Liver (tissue), 3 donors: ENCODE measurements around the gene LTV1.

Experiments used
- JUND ChIP-seq, 2 donors: IDR thresholded peaks; 2 replicates each; pipeline ENCODE4 v1.6.1; 2016; ENCODE audit warnings: antibody characterized with exemption in 2 of 2
- REST ChIP-seq: IDR thresholded peaks from 2 replicates; pipeline ENCODE4 v1.6.1; 2016; ENCODE audit warnings: antibody characterized with exemption, mild to moderate bottlenecking
- TAF1 ChIP-seq: conservative IDR thresholded peaks from 2 replicates; pipeline ENCODE4 v1.6.1; 2016; ENCODE audit warnings: antibody characterized with exemption, mild to moderate bottlenecking
- YY1 ChIP-seq: IDR thresholded peaks from 2 replicates; pipeline ENCODE4 v1.6.1; 2016; ENCODE audit warnings: antibody characterized with exemption, mild to moderate bottlenecking
- TF ChIP-seq, protein P1 (sequence below): fragments of 150-350 bp; IDR thresholded peaks from 2 replicates; pipeline ENCODE4 v1.5.1; 2017; ENCODE audit warnings: improper control_type of control experiment, low read depth, low read length; ENCODE audit not compliant: missing input control
- donor health status: healthy.
- donor health status: healthy.

- TF ChIP-seq TAF1 (no peak), YY1 (no peak), REST (no peak), JUND (IDR thresholded peaks at IDR 0.05) (no peak)
- TF ChIP-seq, protein P1, sequence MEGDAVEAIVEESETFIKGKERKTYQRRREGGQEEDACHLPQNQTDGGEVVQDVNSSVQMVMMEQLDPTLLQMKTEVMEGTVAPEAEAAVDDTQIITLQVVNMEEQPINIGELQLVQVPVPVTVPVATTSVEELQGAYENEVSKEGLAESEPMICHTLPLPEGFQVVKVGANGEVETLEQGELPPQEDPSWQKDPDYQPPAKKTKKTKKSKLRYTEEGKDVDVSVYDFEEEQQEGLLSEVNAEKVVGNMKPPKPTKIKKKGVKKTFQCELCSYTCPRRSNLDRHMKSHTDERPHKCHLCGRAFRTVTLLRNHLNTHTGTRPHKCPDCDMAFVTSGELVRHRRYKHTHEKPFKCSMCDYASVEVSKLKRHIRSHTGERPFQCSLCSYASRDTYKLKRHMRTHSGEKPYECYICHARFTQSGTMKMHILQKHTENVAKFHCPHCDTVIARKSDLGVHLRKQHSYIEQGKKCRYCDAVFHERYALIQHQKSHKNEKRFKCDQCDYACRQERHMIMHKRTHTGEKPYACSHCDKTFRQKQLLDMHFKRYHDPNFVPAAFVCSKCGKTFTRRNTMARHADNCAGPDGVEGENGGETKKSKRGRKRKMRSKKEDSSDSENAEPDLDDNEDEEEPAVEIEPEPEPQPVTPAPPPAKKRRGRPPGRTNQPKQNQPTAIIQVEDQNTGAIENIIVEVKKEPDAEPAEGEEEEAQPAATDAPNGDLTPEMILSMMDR = no peak
Measured at GRCh38 chr6:143867236-143867635, 24.1 kb downstream of the LTV1 start.
